NK-92 (cell line): ENCODE measurements around the gene HMGCR.

ENCODE experiments used
- DNase-seq: peaks from one replicate; lab custom pipeline; 2025; ENCODE audit not compliant: unreplicated experiment; lab: John Stamatoyannopoulos, UW

HMGCR gene

DNA sequence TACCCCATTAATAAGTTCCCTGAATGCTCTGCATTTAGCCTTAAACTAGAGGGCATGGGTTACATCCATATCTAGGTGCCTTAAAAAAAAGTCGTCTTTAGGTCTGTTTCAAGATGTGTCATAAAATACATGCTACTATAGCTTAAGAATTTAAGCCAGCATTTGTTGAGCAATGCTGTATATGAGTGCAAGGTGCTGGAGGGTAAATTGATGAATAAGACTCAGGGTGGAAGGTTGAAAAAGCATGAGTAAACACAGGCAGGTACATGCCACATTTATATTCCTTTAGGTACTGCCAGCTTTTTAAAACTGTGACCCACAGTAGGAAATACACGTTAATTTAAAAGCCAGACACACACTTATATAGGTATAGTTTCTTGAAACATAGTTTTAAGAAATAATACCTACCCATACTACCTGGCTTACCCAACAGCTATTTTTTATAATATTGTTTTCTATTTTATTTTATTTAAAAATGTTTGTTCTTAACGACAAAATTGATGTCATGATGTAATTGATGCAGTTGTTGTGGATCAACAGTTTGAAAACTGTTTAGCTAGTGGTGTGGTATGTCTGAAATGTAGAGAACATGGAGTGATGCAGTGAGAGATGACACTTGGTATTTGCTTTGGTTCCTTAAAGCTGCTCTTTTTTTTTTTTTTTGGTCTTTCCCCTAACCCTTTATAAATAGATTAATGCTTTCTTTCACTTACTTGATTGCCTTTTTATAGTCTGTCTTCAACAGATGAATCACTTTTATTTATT is 3.9 kb downstream of the HMGCR start:
- DNase-seq = no peak

DNA sequence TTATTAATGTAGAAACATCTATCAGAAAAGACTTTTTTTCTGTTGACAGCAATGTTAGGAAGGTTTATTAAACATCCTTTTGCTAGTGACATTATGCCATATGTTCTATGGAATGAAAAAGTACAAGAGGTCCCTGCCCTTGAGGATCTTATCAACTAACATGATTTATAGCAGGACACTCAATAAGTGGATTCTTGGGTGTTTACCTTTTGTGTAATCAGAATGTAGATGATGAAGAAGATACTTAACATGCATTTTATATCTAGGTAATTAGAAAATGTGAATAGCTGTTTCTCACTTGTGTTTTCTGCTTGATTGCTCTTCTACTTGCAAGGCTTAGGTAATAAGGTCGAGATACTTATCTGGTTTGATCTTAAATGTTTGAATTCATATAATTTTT is 4.9 kb downstream of the HMGCR start:
- no peak for DNase-seq

DNA sequence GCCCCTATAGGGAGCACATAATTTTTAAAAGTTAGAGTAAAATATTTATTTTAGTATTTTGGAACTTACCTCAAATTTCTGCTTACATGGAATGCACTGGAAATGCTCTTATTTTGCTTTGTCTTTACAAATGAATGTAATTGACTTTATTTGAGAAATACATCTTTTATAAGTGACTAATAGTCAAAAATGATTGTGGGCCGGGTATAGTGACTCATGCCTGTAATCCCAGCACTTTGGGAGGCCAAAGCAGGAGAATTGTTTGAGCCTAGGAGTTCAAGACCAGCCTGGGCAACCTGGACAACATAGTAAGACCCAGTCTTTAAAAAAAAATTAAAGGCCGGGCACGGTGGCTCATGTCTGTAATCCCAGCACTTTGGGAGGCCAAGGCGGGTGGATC is 5.8 kb downstream of the HMGCR start:
- no peak for DNase-seq

DNA sequence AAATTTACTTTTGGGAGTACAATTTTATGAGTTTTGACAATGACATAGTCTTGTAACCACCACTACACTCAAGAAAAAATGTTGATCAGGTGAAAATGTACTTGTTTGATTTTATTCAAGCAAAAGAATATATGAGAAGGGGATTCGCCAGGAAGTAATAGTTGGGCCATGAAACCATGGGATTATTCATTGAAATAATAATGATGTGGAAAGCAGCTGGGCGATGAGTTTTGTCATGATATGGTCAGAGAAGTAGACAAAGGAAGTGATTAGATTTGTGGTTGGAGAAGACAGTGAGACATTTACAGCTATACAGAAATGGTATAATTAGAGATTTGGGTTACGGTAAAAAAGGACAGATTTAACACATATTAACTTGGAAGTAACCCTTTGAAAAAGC is 11.2 kb downstream of the HMGCR start:
- no peak for DNase-seq

DNA sequence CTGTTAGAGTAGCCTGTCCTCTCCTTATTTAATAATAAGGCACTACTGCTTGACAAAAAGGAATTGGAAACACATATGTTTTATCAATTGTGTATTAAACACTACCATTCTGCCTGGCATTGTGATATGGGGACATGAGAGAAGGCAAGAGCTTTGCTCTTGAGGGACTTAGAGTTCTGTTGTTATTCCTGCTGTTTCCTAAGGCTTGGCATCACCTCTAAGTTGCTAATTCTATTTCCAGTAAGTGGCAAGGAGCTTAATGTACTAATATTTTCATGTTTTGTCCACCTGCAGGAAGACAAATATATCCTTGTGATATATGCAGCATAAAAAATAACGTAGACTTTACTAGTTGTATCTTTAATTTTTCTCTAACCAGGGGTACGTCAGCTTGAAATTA is 12.6 kb downstream of the HMGCR start:
- no peak for DNase-seq

DNA sequence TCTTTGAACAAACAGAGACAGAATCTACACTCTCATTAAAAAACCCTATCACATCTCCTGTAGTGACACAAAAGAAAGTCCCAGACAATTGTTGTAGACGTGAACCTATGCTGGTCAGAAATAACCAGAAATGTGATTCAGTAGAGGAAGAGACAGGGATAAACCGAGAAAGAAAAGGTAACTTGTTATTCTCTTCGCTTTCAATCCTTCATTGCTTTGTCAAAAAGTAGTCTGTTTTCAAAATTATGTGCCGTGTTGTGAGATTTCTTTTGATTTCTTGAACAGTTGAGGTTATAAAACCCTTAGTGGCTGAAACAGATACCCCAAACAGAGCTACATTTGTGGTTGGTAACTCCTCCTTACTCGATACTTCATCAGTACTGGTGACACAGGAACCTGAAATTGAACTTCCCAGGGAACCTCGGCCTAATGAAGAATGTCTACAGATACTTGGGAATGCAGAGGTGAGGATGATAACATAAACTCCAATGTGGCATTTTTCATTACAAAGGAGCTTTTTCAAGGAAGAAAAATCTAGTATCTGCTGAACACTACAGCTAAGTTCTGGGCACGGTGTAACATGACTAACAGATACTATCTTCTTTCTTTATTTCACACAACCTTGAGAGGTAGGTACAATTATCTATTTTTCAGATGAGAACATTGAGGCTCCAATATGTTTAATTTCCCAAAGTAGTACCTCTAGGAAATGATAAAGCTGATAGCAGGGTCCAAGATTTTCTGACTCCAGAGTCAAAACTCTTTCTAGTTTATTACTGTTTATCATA is 14.3 kb downstream of the HMGCR start:
- DNase-seq = no peak

DNA sequence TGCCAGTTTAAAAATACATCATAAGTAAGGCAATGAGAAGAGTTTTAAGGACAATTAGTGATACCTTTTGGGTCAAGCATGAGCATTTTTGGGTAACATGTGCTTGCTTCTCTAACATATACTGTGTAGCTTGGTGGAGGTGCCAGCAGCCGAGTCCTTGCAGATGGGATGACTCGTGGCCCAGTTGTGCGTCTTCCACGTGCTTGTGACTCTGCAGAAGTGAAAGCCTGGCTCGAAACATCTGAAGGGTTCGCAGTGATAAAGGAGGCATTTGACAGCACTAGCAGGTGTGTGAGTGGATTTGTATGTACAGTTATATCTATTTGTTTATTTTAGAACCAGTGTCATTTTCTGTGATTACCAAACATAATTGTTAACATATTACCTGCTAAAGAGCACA is 18.2 kb downstream of the HMGCR start:
- DNase-seq = no peak

DNA sequence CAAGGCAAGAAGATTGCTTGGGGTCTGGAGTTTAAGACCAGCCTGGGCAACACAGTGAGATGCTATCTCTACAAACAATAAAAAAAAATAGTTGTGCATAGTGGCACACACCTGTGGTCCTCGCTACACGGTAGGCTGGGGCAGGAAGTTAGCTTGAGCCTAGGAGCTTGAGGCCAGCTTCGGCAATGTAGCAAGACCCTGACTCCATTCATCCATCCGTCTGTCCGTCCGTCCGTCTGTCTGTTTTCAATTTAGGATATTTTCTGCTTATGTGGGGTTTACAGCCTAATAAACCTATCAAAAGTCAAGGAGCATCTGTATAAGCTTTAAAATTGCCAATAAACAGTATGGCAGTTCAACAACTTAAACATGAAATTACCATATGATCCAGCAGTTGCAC is 19.7 kb downstream of the HMGCR start:
- DNase-seq = no peak

DNA sequence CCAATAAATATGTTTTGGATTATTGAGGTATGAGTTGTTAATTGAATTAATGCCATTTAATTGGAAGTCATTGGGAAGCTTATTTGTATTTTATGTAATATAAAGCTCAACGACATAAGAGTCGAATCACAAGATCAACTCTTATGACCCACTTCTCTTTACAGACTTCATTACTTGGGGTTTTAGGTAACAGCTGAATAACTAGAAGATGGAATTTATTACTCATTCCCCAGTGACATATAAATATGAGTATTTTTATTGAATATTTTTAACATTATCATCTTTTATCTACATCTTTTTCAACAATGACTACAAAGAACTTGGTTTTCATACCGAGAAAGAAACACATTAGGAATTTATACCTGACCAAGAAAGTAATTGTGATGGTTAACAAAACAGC is 21.1 kb downstream of the HMGCR start:
- DNase-seq = no peak

DNA sequence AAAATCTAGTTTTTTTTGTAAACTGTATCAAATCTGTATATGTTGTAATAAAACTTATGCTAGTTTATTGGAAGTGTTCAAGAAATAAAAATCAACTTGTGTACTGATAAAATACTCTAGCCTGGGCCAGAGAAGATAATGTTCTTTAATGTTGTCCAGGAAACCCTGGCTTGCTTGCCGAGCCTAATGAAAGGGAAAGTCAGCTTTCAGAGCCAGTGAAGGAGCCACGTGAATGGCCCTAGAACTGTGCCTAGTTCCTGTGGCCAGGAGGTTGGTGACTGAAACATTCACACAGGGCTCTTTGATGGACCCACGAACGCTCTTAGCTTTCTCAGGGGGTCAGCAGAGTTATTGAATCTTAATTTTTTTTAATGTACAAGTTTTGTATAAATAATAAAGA is 24.3 kb downstream of the HMGCR start:
- no peak for DNase-seq

DNA sequence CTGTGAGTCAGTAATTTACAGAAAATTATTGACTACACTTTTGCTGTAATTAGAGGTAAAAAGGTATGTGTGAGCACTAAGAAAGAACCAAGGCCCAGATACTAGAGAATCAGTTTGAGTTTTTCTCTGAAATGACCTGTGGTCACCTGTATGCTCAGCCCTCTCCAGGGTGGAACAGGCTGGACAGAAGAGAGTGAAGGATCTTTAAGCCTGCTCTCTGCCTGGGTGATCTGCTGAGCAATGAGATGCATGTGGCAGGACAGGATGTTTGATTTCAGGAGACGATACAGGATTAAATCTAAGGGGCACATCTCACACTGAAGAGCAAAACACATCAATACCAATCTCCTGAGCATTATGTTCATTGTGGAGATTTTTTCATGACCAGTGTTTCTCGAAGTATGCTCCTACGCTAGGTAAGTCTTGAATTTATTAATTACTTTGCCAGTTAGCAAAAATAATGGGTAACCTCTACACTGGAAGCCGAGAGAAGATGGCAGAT is 25.5 kb downstream of the HMGCR start:
- DNase-seq = no peak

DNA sequence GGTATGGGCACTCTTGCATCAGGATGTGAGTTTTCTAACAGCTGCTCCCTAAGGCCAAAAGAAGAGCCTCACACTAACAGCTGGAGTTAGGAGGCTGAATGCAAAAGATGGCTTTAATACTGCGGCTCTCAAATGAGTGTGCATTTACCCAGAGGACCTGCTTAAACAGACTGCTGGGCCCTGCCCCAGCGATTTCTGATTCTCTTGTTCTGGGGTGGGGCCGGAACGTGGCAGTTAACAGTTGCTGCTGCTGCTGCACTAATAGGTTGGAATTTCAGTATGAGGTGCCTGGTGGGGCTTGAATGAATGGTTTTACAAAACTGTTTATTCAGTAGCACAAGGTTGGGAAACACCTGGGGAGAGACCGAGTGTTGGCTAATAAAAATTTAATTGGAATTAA is 26.1 kb downstream of the HMGCR start:
- no peak for DNase-seq

DNA sequence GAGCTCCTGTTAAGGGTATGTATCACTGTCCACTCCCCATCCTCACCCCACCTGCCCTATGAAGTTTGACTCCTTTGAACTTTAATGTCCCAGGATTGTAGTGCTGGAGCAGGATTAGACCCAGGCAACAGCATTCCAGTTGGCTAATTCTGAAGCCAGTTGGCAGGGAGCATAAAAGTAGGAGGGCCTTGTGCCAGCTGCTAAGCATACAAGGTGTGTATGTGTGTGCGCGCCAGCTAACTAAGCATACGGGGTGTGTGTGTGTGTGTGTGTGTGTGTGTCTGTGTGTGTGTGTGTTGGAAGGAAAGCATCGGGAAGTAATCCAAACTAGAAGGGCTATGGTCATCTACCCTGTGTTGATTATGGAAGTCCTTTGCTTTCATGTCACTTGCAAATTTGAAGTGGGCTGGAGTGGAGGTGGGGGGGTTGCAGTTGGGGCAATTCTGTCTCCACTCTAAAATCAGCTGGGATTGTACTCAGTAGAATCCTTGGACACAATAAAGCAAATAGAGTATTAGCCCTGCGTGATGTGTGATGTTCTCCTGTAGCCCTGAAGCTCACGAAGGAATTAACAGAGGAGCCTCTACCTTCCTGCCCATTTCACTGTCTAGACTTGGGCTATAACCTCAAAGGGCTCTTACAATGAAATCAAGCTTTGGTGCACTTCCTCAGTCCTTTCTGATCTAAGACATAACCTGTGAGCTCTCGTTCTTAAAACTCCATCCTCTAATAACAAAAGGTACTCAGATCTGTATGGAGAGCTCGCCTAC is 26.9 kb downstream of the HMGCR start:
- DNase-seq = no peak

DNA sequence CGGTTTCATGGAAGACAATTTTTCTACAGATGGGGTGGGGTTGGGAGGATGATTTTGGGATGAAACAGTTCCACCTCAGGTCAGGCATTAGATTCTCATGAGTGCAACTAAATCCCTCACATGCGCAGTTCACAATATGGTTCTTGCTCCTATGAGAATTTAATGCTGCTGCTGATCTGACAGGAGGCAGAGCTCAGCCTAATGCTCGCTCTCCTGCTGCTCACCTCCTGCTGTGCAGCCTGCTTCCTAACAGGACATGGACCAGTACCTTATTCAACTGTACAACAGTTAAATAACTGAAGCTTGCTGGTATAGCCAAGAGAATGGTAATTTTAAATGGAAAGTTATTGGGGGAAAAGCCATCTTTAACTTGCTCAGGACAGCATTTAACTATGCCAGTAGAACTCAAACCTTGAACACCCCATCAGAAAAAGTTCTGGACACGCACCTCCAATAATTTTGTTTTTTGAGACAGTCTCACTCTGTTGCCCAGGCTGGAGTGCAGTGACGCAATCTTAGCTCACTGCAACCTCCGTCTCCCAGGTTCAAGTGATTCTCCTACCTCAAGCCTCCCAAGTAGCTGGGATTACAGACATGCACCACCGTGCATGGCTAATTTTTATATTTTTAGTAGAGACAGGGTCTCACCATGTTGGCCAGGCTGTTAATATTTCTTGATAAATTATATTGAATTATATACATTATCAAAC is 27.7 kb downstream of the HMGCR start:
- no peak for DNase-seq

DNA sequence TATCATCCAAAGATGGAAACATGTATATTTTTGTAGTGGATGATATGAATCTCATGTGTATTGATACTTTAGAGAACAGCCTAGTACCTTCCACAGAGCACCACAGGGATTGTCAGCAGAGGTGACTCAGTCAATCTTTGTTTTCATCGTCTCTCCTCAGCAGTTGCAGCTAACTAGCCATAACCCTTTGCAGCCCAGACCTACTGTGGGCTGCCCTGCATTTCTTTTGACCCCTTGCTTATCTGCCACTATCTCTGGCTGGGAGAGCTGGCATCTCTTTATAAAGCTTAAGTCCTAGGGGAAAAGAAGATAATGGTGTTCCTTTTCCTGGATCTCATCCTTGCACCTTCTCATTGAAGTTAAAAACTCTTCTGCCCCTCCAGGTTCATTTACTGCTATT is 28.7 kb downstream of the HMGCR start:
- DNase-seq = no peak

DNA sequence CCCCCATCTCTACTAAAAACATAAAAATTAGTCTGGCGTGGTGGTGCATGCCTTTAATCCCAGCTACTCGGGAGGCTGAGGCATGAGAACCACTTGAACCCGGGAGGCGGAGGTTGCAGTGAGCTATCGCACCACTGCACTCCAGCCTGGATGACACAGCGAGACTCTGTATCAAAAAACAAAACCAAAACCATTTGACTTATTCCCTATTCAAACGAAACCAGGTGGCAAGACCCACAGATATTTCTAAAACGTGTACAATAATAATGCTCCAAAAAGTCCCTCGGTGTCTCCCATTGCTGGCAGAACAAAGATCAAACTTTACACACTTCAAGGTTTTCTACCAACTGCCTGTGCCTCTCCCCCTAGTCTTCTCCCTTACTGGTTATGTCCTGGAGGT is 29.8 kb downstream of the HMGCR start:
- DNase-seq = no peak

DNA sequence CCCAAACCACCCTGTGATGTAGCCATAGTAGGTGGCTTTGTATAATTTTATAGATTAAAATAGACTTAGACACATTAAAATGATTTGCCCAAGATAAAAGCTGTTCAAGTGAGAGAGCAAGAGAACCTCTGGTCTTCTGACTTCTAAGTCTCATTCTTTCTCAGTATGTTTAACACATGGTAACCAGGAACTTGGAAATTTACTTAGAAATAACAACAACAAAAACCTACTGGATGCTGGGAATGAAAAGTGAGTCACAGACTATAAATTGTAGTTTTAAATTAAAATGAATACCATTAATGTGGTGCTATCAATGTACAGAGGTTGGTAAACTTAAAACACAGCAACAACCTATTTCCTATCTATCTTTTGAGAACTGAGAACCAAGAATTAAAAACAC is 30.4 kb downstream of the HMGCR start:
- no peak for DNase-seq

DNA sequence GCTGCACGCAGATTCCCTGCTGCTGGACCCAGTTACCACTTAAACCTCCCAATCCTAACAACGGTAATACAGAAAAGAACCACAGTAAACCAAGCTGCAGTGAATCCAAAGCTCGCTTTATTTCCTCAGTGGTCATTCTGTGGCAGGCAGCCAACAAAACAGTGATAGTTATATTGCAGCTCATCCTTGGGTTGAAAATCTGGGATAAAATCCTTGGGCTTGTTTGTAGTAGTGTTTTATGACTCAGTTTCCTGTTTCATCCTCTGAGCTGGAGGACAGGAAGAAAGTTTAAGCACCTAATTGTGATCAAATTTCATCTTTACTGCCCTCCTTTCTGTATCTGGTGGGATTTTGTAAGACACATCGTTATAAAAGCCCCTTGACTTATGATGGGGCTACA is 31.4 kb downstream of the HMGCR start:
- no peak for DNase-seq

DNA sequence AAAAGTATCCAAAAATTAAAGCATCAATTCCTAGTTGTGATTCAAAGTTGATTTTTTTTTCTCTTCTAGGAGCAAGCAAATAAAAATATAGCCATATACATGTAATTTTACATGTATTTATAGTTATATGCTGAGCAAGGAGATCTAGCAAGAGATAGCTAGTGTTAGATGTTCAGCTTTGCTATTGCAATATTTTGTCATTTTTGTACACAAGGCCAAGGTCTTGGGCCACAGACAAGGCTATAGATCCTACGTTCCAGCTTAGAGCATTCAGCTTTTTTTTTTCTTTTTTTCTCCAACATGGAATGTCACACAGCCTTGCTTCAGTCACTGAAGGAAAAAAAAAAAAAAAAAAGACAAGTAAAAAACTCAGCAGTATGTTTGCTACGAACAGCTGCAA is 36.8 kb downstream of the HMGCR start:
- DNase-seq = no peak

DNA sequence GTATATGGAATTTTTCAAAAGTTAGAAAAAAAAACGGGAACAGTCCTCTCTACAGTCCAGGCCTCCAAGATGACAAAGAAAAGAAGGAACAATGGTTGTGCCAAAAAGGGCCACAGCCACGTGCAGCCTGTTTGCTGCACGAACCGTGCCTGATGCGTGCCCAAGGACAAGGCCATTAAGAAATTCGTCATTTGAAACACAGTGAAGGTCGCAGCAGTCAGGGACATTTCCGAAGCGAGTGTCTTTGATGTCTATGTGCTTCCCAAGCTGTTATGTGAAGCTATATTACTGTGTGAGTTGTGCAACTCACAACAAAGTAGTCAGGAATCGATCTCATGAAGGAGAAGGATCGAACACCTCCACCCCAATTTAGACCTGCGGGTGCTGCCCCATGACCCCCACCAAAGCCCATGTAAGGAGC is 37.4 kb downstream of the HMGCR start:
- DNase-seq = no peak

DNA sequence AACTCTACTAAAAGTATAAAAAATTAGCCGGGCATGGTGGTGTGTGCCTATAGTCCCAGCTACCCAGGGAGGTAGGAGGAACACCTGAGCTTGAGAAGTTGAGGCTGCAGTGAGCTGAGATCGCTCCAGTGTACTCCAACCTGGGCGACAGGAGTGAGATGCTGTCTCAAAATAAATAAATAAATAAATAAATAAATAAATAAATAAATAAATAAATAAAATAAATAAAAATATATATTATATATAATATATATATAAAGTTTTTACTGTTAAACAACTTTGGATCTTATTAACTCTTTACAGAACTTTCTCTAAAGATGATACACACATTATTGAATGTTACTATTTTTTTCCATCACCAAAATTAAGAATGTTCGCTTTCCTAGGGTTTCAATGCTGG is 38.4 kb downstream of the HMGCR start:
- no peak for DNase-seq
